ENCODE data around the gene LASP1.
A peak's percentile ranks its signal among the peaks of the same experiment; 100 is the strongest.
"Not testable (repeated sequence)": the region's sequence is repeated elsewhere in the genome, so short reads cannot be mapped to it uniquely, and the experiment has no call there.

LASP1 gene

GRCh38 chr17:38911081-38911730, 41.3 kb downstream of the LASP1 start:
- DNase-seq: no peak

GRCh38 chr17:38911731-38912081, 41.8 kb downstream of the LASP1 start:
- DNase-seq: not testable (repeated sequence)

GRCh38 chr17:38912221-38912813, 42.5 kb downstream of the LASP1 start:
- no peak for DNase-seq

GRCh38 chr17:38914741-38915638, 45.1 kb downstream of the LASP1 start:
- DNase-seq: no peak

- no peak for DNase-seq
Observed at GRCh38 chr17:38915639-38915995, 45.8 kb downstream of the LASP1 start.

- no peak for DNase-seq
Observed at GRCh38 chr17:38916771-38917170, 46.9 kb downstream of the LASP1 start.

- DNase-seq: no peak
Observed at GRCh38 chr17:38917259-38917658, 47.4 kb downstream of the LASP1 start.

- DNase-seq: no peak
Observed at GRCh38 chr17:38918129-38918913, 48.5 kb downstream of the LASP1 start.

GRCh38 chr17:38918916-38919315, 49.1 kb downstream of the LASP1 start:
- no peak for DNase-seq

GRCh38 chr17:38919316-38920078, 49.6 kb downstream of the LASP1 start:
- no peak for DNase-seq

- DNase-seq: no peak
Observed at GRCh38 chr17:38920374-38921291, 50.8 kb downstream of the LASP1 start.

GRCh38 chr17:38921756-38922411, 52.0 kb downstream of the LASP1 start:
- DNase-seq: no peak

GRCh38 chr17:38922538-38923297, 52.9 kb downstream of the LASP1 start:
- no peak for DNase-seq

- peak; percentile 22 for DNase-seq
Observed at GRCh38 chr17:38925263-38925995, 55.6 kb downstream of the LASP1 start, which contains the start of gene LASP1NB. Gene LASP1NB (plus strand): TSS chr17:38925614.

- peak; percentile 77 for DNase-seq
Observed at GRCh38 chr17:38926293-38927070, 56.6 kb downstream of the LASP1 start.

GRCh38 chr17:38930782-38931181, 60.9 kb downstream of the LASP1 start:
- DNase-seq: not testable (repeated sequence)

GRCh38 chr17:38933962-38934361, 64.1 kb downstream of the LASP1 start:
- not testable (repeated sequence) for DNase-seq

- no peak for DNase-seq
Observed at GRCh38 chr17:38939987-38940386, 70.1 kb downstream of the LASP1 start.
